HepG2 (cell line): ENCODE measurements around the gene MYD88. TPM values are rescaled to one million over a fixed set of nuclear protein-coding genes. Genes with fewer than 3 reads are reported as not detected.

Source experiments
- ARNTL ChIP-seq: sonication (generic); formaldehyde crosslinking; IDR thresholded peaks from 2 replicates; pipeline ENCODE4 v1.4.0; 2020; ENCODE audit warnings: mild to moderate bottlenecking, missing genetic modification reagents
- CERS6 ChIP-seq: sonication (generic); formaldehyde crosslinking; IDR thresholded peaks from 2 replicates; pipeline ENCODE4 v1.5.0; 2020; ENCODE audit warnings: missing genetic modification reagents
- ELK4 ChIP-seq: sonication (generic); formaldehyde crosslinking; IDR thresholded peaks from 2 replicates; pipeline ENCODE4 v1.9.0; 2021; ENCODE audit warnings: missing genetic modification reagents, borderline replicate concordance
- ETV5 ChIP-seq: IDR thresholded peaks from 2 replicates; pipeline ENCODE4 v1.6.1; 2018; ENCODE audit warnings: missing biosample characterization, missing genetic modification reagents, inconsistent platforms, borderline replicate concordance
- FOSL2 ChIP-seq: sonication (generic); formaldehyde crosslinking; IDR thresholded peaks from 2 replicates; pipeline ENCODE4 v1.4.0; 2020; ENCODE audit warnings: missing genetic modification reagents
- HNRNPK ChIP-seq: fragments of 200-400 bp; formaldehyde crosslinking; IDR thresholded peaks from 2 replicates; pipeline ENCODE4 v1.6.1; 2018; ENCODE audit warnings: low read length, low read depth, moderate library complexity, mild to moderate bottlenecking; ENCODE audit not compliant: poor library complexity, severe bottlenecking
- ISL2 ChIP-seq: sonication (generic); formaldehyde crosslinking; IDR thresholded peaks from 2 replicates; pipeline ENCODE4 v1.5.0; 2020; ENCODE audit warnings: missing genetic modification reagents
- KAT8 ChIP-seq: IDR thresholded peaks from 2 replicates; pipeline ENCODE4 v1.6.1; 2016; ENCODE audit warnings: missing genetic modification reagents, missing compliant biosample characterization
- MTA1 ChIP-seq: sonication (generic); formaldehyde crosslinking; IDR thresholded peaks from 2 replicates; pipeline ENCODE4 v1.4.0; 2020; ENCODE audit warnings: missing genetic modification reagents, mild to moderate bottlenecking, borderline replicate concordance
- NFE2L1 ChIP-seq: sonication (generic); formaldehyde crosslinking; IDR thresholded peaks from 2 replicates; pipeline ENCODE4 v1.4.0; 2020; ENCODE audit warnings: missing genetic modification reagents, mild to moderate bottlenecking, borderline replicate concordance
- NFYC ChIP-seq: IDR thresholded peaks from 2 replicates; pipeline ENCODE4 v1.6.1; 2016; ENCODE audit warnings: missing genetic modification reagents, missing compliant biosample characterization
- NKX3-1 ChIP-seq: sonication (generic); formaldehyde crosslinking; IDR thresholded peaks from 2 replicates; pipeline ENCODE4 v1.5.0; 2020; ENCODE audit warnings: missing genetic modification reagents
- PRDM10 ChIP-seq: sonication (generic); formaldehyde crosslinking; IDR thresholded peaks from 2 replicates; pipeline ENCODE4 v1.4.0; 2020; ENCODE audit warnings: low read depth, missing genetic modification reagents
- RAD21 ChIP-seq: fragments of 450-650 bp; formaldehyde crosslinking; IDR thresholded peaks from 2 replicates; pipeline ENCODE4 v1.5.0; 2020; ENCODE audit warnings: mild to moderate bottlenecking
- RARG ChIP-seq: sonication (generic); formaldehyde crosslinking; IDR thresholded peaks from 2 replicates; pipeline ENCODE4 v1.4.0; 2020; ENCODE audit warnings: low read depth, mild to moderate bottlenecking, missing genetic modification reagents
- RFX1 ChIP-seq: fragments of 450-650 bp; IDR thresholded peaks from 2 replicates; pipeline ENCODE4 v1.6.1; 2017
- SKIL ChIP-seq: sonication (generic); formaldehyde crosslinking; IDR thresholded peaks from 2 replicates; pipeline ENCODE4 v1.8.0; 2022; ENCODE audit warnings: missing genetic modification reagents, mild to moderate bottlenecking, moderate library complexity, borderline replicate concordance
- ZFP36L2 ChIP-seq: sonication (generic); formaldehyde crosslinking; IDR thresholded peaks from 2 replicates; pipeline ENCODE4 v1.4.0; 2020; ENCODE audit warnings: missing genetic modification reagents
- ZMYM2 ChIP-seq: sonication (generic); formaldehyde crosslinking; IDR thresholded peaks from 2 replicates; pipeline ENCODE4 v1.8.0; 2022; ENCODE audit warnings: mild to moderate bottlenecking, missing genetic modification reagents
- ZNF775 ChIP-seq: sonication (generic); formaldehyde crosslinking; IDR thresholded peaks from 2 replicates; pipeline ENCODE4 v1.4.0; 2020; ENCODE audit warnings: missing genetic modification reagents, mild to moderate bottlenecking, moderate library complexity, borderline replicate concordance
- polyA plus RNA-seq, 8 experiments: library from polyadenylated mRNA; depleted of rRNA in 3 of 8; stranded (reverse) in 7 of 8; unstranded in 1 of 8; fragments of >200 nt; fragmentation: Illumina TruSeq in 4 of 8; extraction: Trizol in 4 of 8; gene quantifications; 2 replicates each; pipeline versions ENCODE4 v1.2.1 to v1.2.3, GENCODE V29; 2011 to 2016; ENCODE audit warnings: low read depth in 4 of 8, missing spikeins in 1 of 8, mixed read lengths in 1 of 8; ENCODE audit not compliant: insufficient read depth in 1 of 8
- total RNA-seq, 5 experiments: library from RNA; depleted of rRNA; stranded (reverse); fragments of >200 nt; fragmentation: Illumina TruSeq; extraction: Trizol; gene quantifications; 2 replicates each; pipeline ENCODE4 v1.2.3, GENCODE V29; 2016; ENCODE audit warnings: low read depth in 1 of 5

The MYD88 gene
- total and polyA plus RNA-seq, 2 of the 13 experiments (the other 11 are each of a cell fraction or from before 2014, with no cell fraction given), result 7.6 to 32.7 TPM

GRCh38 chr3:38130631-38131065 lies 7.8 kb upstream of the MYD88 start (continued):
- TF ChIP-seq ZFP36L2 (CRISPR knock-in tag) (no peak), CERS6 (no peak), MTA1 (CRISPR knock-in tag) (no peak; the same call in 1 of the 2 replicates), RAD21 (CRISPR knock-in tag) (0 out of 2 replicates have a peak, but pooled peaks have one; percentile 13), ELK4 (CRISPR knock-in tag) (no peak), PRDM10 (no peak), ZNF775 (0 out of 2 replicates have a peak, but pooled peaks have one; percentile 48), SKIL (CRISPR knock-in tag) (peak; percentile 54; the same call in 1 of the 2 replicates), NFE2L1 (no peak), ZMYM2 (CRISPR knock-in tag) (no peak), ARNTL (CRISPR knock-in tag) (0 out of 2 replicates have a peak, but pooled peaks have one; percentile 54), ISL2 (peak; percentile 72), FOSL2 (CRISPR knock-in tag) (peak; percentile 64), RFX1 (no peak), RARG (CRISPR knock-in tag) (no peak), NFYC (CRISPR knock-in tag) (no peak), ETV5 (CRISPR knock-in tag) (peak; percentile 67; the same call in 1 of the 2 replicates), NKX3-1 (0 out of 2 replicates have a peak, but pooled peaks have one; percentile 2), KAT8 (CRISPR knock-in tag) (peak; percentile 49; the same call in 1 of the 2 replicates), HNRNPK (no peak)
